SU-DHL-6 (cell line): ENCODE data around the gene APEX1.
A peak's percentile ranks its signal among the peaks of the same experiment; 100 is the strongest.

Experiments
- H2AFZ ChIP-seq: fragments of 200-600 bp; sonication (generic); 2 replicates; pipeline ENCODE4 v1.6.1; 2014; ENCODE audit warnings: low read depth, mild to moderate bottlenecking, moderate library complexity, mixed read lengths, antibody characterized with exemption, low read length; ENCODE audit not compliant: severe bottlenecking
- H3F3A ChIP-seq: fragments of 200-600 bp; shearing (Covaris generic); 2 replicates; pipeline ENCODE4 v1.6.0; 2016; ENCODE audit warnings: antibody characterized with exemption, mild to moderate bottlenecking; ENCODE audit not compliant: insufficient read depth
- H3K27ac ChIP-seq: fragments of 200-600 bp; sonication (generic); 2 replicates; pipeline ENCODE4 v1.5.1; 2016; ENCODE audit warnings: low read depth, mild to moderate bottlenecking, low read length, moderate library complexity, mixed read lengths
- H3K27me3 ChIP-seq: fragments of 200-600 bp; sonication (generic), shearing (Covaris generic); 2 replicates; pipeline ENCODE4 v1.6.0; 2014; ENCODE audit warnings: mild to moderate bottlenecking, low read length
- H3K36me3 ChIP-seq: fragments of 200-600 bp; sonication (generic); 2 replicates; pipeline ENCODE4 v1.6.1; 2014; ENCODE audit warnings: mild to moderate bottlenecking, low read length, mixed read lengths
- H3K4me2 ChIP-seq: fragments of 300-600, 200-600 bp; shearing (Covaris generic), sonication (generic); 2 replicates; pipeline ENCODE4 v1.6.0; 2014; ENCODE audit warnings: low read length, low read depth, mild to moderate bottlenecking; ENCODE audit not compliant: poor library complexity, severe bottlenecking
- H3K4me3 ChIP-seq: fragments of 200-600 bp; sonication (generic); 2 replicates; pipeline ENCODE4 v1.5.1; 2014; ENCODE audit warnings: antibody characterized with exemption, low read length, mild to moderate bottlenecking, mixed read lengths; ENCODE audit not compliant: insufficient read depth, poor library complexity, severe bottlenecking
- H3K79me2 ChIP-seq: fragments of 200-600 bp; sonication (generic); 2 replicates; pipeline ENCODE4 v1.6.1; 2014; ENCODE audit warnings: mild to moderate bottlenecking, low read length, moderate library complexity; ENCODE audit not compliant: insufficient read depth
- H3K9ac ChIP-seq: fragments of 200-600 bp; sonication (generic); 2 replicates; pipeline ENCODE4 v1.7.0; 2014; ENCODE audit warnings: mild to moderate bottlenecking, low read length
- H3K9me2 ChIP-seq: fragments of 200-600 bp; sonication (generic); replicated peaks from 2 replicates; pipeline ENCODE4 v1.6.1; 2014; ENCODE audit warnings: low read length; ENCODE audit not compliant: insufficient read depth
- H3K9me3 ChIP-seq: fragments of 200-600 bp; sonication (generic); 2 replicates; pipeline ENCODE4 v1.6.1; 2014; ENCODE audit warnings: low read length, mixed read lengths; ENCODE audit not compliant: insufficient read depth
- H4K20me1 ChIP-seq: fragments of 200-600 bp; sonication (generic); 2 replicates; pipeline ENCODE4 v1.6.1; 2014; ENCODE audit warnings: low read depth, mild to moderate bottlenecking, antibody characterized with exemption, low read length, moderate library complexity, mixed read lengths
- CTCF ChIP-seq: fragments of 200-600 bp; sonication (generic); IDR thresholded peaks from one replicate; pipeline ENCODE4 v1.5.1; 2017; ENCODE audit warnings: antibody characterized with exemption, mild to moderate bottlenecking, low read length, moderate library complexity; ENCODE audit not compliant: insufficient read depth, poor library complexity, severe bottlenecking
- EZH2phosphoT487 ChIP-seq: fragments of 200-600 bp; sonication (generic), shearing (Covaris generic); conservative IDR thresholded peaks from 2 replicates; pipeline ENCODE4 v1.6.1; 2018; ENCODE audit warnings: mild to moderate bottlenecking, antibody characterized with exemption, low read length, moderate library complexity, mixed read lengths

APEX1 gene

GRCh38 chr14:20458031-20458789, 3.2 kb downstream of the APEX1 start:
- peaks cover 44% of the 10 kb centered on the region for H3K79me2 ChIP-seq
- H3K9me3 ChIP-seq: no peaks in the 10 kb centered on the region; the same call in 1 of the 2 replicates
- H3K4me3 ChIP-seq: no peak overlapping the region
- no peaks in the 10 kb centered on the region; the same call in 1 of the 2 replicates for H4K20me1 ChIP-seq
- H3K27me3 ChIP-seq: no peaks in the 10 kb centered on the region
- no peak overlapping the region for H2AFZ ChIP-seq
- peaks cover 7% of the 10 kb centered on the region for H3K36me3 ChIP-seq
- H3K9me2 ChIP-seq: no peaks in the 10 kb centered on the region
- TF ChIP-seq EZH2phosphoT487 (no peak), CTCF (no peak)
- no peak overlapping the region for H3K27ac ChIP-seq
- peaks cover 39% of the 10 kb centered on the region for H3F3A ChIP-seq
- no peak overlapping the region for H3K4me2 ChIP-seq
- no peak overlapping the region for H3K9ac ChIP-seq

GRCh38 chr14:20460458-20461224, 5.6 kb downstream of the APEX1 start:
- H2AFZ ChIP-seq: no peak overlapping the region
- no peaks in the 10 kb centered on the region for H3K27me3 ChIP-seq
- peak overlapping the region; percentile 95 for H3K9ac ChIP-seq
- no peaks in the 10 kb centered on the region; the same call in 1 of the 2 replicates for H3K9me3 ChIP-seq
- H3K79me2 ChIP-seq: peaks cover 27% of the 10 kb centered on the region
- H3K27ac ChIP-seq: peak overlapping the region; percentile 85
- H3F3A ChIP-seq: peaks cover 39% of the 10 kb centered on the region
- no peaks in the 10 kb centered on the region for H3K9me2 ChIP-seq
- peak overlapping the region; percentile 87 for H3K4me2 ChIP-seq
- H3K36me3 ChIP-seq: peaks cover 7% of the 10 kb centered on the region
- peak overlapping the region; percentile 76 for H3K4me3 ChIP-seq
- TF ChIP-seq CTCF (no peak), EZH2phosphoT487 (no peak)
- H4K20me1 ChIP-seq: no peaks in the 10 kb centered on the region; the same call in 1 of the 2 replicates

DNA sequence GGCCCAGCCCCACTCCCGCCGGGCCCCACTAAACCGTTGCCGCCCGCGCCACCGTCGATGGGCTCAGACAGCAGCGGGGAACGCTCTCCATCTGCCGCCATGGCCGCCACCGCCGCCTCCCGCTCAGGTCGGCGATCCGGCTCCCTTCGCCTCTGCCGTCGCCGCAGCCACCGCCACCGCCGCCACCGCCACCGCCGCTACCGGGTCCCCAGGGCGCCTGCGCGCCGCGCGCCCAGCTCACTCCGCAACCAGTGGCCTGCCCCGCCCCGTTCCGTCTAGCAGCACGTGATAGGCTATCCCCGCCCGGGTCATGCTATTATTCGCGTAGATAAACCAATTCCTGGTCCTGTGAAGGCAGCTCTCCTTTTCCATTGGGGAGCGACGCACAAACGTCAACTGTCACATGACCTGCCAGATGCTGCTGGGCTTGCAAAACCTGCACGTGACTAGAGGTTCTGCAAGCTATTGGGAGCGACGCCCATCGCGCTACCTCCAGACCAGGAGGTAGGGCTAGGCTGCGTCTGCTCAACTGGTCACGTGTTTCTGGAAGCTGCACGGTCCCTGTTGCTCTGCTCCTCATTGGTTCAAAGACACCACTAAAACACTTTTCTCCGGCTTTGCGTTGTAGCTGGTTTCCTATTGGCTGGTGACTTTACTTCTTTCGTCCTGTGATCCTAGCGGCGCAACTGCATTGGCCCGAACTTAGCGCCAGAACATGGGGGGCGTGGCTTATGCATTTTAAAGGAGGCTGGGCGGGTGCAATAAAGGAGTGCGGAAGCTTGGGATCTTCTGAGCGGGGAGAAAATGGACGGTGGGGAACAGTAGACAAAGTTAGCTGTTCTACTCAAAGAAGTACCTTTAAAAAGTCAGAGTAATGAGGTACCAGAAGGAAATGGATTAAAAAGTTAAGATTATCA, 6.5 kb downstream of the APEX1 start, which contains the start of gene PIP4P1:
Gene PIP4P1, minus strand, starts transcription at position 210 of the 917 bp plus-strand sequence. Its CDS starts 109 bp downstream, at position 101.
- TF ChIP-seq EZH2phosphoT487 (no peak), CTCF (no peak)
- H3K79me2 ChIP-seq: peaks cover 19% of the 10 kb centered on the region
- no peaks in the 10 kb centered on the region; the same call in 1 of the 2 replicates for H4K20me1 ChIP-seq

More for the DNA sequence above, 6.5 kb downstream of the APEX1 start, which contains the start of gene PIP4P1:
- Histone ChIP-seq H3K27me3 (no peaks in the 10 kb centered on the region), H3K9me3 (no peaks in the 10 kb centered on the region; the same call in 1 of the 2 replicates), H3K4me3 (peak within 1 kb of the TSS; percentile 76), H3K4me2 (peak within 1 kb of the TSS; percentile 87), H2AFZ (peak within 1 kb of the TSS; percentile 25), H3K9ac (peak within 1 kb of the TSS; percentile 95), H3K36me3 (peaks cover 7% of the 10 kb centered on the region), H3K27ac (peak within 1 kb of the TSS; percentile 85), H3F3A (peaks cover 35% of the 10 kb centered on the region), H3K9me2 (no peaks in the 10 kb centered on the region)
